ENCODE measurements around the gene KIF18A.
"Not testable (repeated sequence)": the region's sequence is repeated elsewhere in the genome, so short reads cannot be mapped to it uniquely, and the experiment has no call there.

The KIF18A gene

DNA sequence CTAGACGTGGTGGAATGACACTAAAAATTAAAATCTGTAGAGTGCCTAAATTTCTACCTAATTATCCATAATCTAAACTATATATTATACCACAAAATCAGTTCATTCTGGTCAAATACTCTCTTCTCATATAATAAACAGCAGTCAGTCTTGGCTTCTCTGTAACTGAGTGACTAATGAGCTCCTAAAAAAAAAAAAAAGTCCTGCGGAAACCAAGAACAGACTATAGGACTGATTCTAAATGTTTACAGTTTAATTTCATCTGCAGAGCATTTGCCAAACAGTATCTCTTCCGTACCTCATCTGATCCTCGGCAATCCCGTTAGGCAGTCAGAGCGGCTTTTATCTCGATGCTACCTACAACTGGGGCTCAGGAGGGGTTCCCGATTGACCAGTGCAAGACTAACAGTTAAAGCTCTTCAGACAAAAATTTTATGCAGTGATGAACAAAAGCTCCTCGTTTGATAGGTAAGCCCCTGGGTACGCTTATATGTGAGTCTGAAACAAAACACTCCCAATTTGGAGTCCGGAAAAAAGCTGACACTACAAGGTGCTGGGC, 686 bp downstream of the KIF18A start:
- FAIRE-seq (no peak), DNase-seq (ENCODE audit: low spot score) (no peak)

- DNase-seq (ENCODE audit: low spot score), result no peak
- no peak for FAIRE-seq
These were observed 1.5 kb downstream of the KIF18A start for GRCh38 chr11:28106353-28107043.

- FAIRE-seq, result no peak
- DNase-seq (ENCODE audit: low spot score), result no peak
These were observed 2.1 kb downstream of the KIF18A start for GRCh38 chr11:28105869-28106268.

GRCh38 chr11:28104984-28105383, 3.0 kb downstream of the KIF18A start:
- DNase-seq (ENCODE audit: low spot score), result no peak
- no peak for FAIRE-seq

GRCh38 chr11:28104425-28104824, 3.5 kb downstream of the KIF18A start:
- DNase-seq (ENCODE audit: low spot score) (no peak), FAIRE-seq (no peak)

- peak; percentile 73 for FAIRE-seq
- DNase-seq (ENCODE audit: low spot score), result not testable (repeated sequence)
These were observed 5.7 kb downstream of the KIF18A start for GRCh38 chr11:28102300-28102699.

DNA sequence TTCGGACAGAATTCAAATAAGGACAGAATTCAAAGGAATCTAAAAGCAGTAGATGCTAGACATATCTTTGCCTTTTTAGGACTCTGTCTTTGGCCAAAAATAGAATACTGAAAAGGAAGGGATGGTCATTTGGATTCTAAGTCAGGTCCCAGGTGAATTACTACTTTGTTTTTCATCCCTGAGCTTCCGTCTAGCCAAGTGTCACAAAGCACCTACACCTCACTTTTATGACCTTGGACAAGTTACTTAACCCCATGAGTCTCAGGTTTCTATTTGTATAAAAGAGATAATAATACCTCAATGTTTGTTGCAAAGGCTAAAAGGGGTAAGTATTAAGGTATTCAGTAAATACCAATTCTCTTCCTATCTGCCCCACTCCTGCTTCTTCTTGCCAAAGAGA, 7.3 kb downstream of the KIF18A start:
- no peak for FAIRE-seq
- no peak for DNase-seq (ENCODE audit: low spot score)

GRCh38 chr11:28099715-28100114, 8.2 kb downstream of the KIF18A start:
- FAIRE-seq, result no peak

GRCh38 chr11:28098257-28098656, 9.7 kb downstream of the KIF18A start:
- DNase-seq (ENCODE audit: low spot score), result no peak
- no peak for FAIRE-seq

More at GRCh38 chr11:28099715-28100114, 8.2 kb downstream of the KIF18A start:
- no peak for DNase-seq (ENCODE audit: low spot score)

DNA sequence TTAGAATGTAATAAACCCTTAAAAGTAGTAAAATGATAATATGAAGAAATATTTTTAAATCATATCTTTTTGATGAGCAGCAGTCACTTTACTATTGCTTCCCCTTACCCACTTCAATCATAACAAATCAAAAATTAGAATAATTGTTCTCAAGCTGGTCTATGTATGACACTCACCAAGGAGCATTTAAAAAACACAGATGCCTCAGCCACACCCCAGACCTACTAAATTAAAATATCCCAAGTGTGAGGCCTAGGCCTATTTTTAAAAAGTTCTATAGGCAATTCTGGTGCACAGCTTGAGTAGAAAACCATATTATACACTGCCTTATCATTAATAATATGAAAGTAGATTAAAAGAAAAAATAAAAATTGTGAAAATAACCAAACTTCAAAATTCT, 15.2 kb downstream of the KIF18A start:
- FAIRE-seq, result no peak

DNA sequence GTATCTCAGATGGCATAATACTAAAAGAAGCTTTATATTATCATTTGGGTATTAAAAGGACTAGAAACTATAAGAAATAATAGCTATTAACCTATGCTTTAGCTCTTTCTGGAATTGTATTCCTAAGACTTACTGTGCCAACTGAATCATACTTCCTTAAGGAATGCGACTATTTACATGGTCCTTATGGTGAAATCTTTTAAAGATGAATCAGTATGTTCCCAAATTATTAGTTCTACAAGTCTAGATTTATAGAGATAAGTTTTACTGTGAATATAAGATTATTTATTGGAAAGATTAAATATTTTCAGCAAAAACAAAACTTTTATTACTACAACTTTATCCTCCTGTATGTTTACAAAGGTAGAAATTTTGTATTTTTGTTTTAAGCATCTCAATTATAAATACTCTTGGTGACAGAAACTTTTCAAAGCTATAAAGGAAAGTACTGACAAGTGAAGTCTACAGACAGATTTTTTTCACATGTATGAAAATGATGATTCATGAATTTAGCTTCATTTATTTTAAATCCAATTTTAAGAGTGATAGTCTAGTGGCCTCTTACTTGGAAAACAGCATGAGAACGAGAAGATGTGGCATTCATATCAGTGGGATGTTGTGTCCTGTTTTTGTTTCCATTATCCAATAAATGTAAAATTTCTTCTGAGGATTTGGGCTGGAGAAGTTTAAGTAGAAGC, 17.8 kb downstream of the KIF18A start:
- FAIRE-seq, result no peak

More for the DNA sequence above, 15.2 kb downstream of the KIF18A start:
- DNase-seq (ENCODE audit: low spot score), result no peak

DNA sequence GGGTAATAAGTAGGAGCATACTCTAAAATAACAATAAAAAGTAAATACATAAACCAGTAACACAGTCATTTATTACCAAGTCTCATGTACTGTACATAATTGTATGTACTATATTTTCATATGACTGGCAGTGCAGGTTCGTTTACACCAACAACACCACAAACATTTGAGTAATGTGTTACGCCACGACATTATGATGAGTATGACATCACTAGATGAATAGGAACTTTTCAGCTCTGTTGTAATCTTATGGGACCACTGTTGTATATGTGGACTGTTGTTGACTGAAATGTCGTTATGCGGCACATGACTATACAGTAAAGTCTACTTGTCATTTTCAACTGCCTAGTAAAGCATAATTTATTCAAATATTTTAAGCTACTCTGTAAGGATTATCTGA, 18.6 kb downstream of the KIF18A start:
- no peak for DNase-seq (ENCODE audit: low spot score)
- no peak for FAIRE-seq

More for the DNA sequence above, 17.8 kb downstream of the KIF18A start:
- DNase-seq (ENCODE audit: low spot score), result no peak

- DNase-seq (ENCODE audit: low spot score); FAIRE-seq: not testable (repeated sequence)
These were observed 20.3 kb downstream of the KIF18A start for GRCh38 chr11:28087693-28088092.

DNA sequence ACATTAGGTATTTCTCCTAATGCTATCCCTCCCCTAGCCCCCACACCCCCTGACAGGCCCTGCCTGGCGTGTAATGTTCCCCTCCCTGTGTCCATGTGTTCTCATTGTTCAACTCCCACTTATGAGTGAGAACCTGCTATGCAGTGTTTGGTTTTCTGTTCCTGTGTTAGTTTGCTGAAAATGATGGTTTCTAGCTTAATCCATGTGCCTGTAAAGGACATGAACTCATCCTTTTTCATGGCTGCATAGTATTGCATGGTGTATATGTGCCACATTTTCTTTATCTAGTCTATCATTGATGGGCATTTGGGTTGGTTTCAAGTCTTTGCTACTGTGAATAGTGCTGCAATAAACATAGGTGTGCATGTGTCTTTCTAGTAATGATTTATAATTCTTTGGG, 20.8 kb downstream of the KIF18A start:
- not testable (repeated sequence) for DNase-seq (ENCODE audit: low spot score); FAIRE-seq

- FAIRE-seq, result no peak
These were observed 21.4 kb downstream of the KIF18A start for GRCh38 chr11:28086569-28086968.

GRCh38 chr11:28083118-28083517, 24.8 kb downstream of the KIF18A start:
- FAIRE-seq (no peak), DNase-seq (ENCODE audit: low spot score) (no peak)

More at GRCh38 chr11:28086569-28086968, 21.4 kb downstream of the KIF18A start:
- DNase-seq (ENCODE audit: low spot score), result peak; percentile 9

GRCh38 chr11:28077521-28077920, 30.4 kb downstream of the KIF18A start:
- no peak for DNase-seq (ENCODE audit: low spot score)
- no peak for FAIRE-seq

GRCh38 chr11:28072321-28072720, 35.6 kb downstream of the KIF18A start:
- DNase-seq (ENCODE audit: low spot score) (no peak), FAIRE-seq (no peak)

- DNase-seq (ENCODE audit: low spot score) (no peak), FAIRE-seq (peak; percentile 73)
These were observed 36.7 kb downstream of the KIF18A start for GRCh38 chr11:28071305-28071704.

DNA sequence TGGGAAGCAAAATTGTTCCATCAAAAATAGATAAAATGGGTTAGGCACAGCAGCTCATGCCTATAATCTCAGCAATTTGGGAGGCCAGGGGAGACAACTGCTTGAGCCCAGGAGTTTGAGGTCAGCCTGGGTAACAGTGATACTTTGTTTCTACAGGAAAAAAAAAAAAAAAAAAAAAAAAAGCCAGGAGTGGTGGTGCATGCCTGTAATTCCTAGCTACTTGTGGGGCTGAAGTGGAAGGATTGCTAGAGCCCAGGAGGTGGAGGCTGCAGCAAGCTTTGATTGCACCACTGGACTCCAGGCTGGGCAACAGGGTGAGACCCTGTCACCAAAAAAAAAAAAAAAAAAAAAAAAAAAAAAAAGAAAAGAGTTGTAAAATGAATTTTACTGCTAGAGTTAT, 49.6 kb downstream of the KIF18A start:
- no peak for DNase-seq (ENCODE audit: low spot score)
- no peak for FAIRE-seq

GRCh38 chr11:28054821-28055220, 53.1 kb downstream of the KIF18A start:
- FAIRE-seq, result no peak

More at GRCh38 chr11:28054821-28055220, 53.1 kb downstream of the KIF18A start:
- DNase-seq (ENCODE audit: low spot score), result no peak
